CD4-positive, alpha-beta T cell treated with Interleukin-10 for 1 hour (primary cell): ENCODE measurements around the gene IFT20.
"Not testable (repeated sequence)": the region's sequence is repeated elsewhere in the genome, so short reads cannot be mapped to it uniquely, and the experiment has no call there.

Source experiments
- DNase-seq: peaks from one replicate; pipeline ENCODE4 v3.0.0-alpha.2; 2020

IFT20 gene

DNA sequence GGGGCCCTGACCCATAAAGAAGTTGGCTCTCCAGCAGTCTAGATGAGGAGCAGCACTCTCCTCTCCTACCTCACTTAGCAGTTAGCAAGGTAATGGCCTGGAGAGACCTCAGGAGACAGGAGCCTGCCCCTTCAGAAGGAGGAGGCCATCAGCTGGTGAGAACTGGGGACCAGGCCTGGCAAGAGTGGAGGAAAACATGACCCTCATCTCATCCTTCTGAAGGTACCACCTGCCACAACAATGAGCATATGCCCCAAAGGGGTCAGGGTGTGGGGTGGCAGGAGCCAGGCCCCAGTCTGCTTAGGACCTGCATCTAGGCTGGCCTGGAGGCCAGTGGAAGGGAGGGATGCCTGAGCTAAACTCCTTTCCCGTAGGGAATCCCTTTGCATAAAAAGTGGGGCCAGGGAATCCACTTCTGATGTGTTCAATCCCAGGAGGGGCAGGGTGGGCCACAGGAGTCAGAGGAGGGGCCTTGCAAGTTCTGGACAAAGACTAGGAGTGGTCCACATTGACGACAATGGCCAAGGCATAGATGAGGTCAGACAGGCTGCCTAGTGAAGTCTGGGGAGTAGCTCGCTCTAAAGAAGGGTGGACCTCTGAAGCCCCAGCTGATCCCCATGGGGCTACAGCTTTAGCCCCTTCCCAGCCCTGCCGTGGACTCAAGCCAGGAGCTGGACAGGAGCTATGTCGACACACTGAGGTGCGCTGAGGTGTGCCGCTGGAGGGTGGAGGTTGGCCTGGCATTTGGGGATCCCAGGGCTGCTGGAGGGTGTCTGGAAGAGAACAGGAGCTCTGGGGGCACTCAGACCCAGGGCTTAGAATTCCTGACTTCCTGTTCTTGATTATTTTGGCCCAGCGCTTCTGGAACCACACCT is 28.7 kb upstream of the IFT20 start:
- no peak for DNase-seq

DNA sequence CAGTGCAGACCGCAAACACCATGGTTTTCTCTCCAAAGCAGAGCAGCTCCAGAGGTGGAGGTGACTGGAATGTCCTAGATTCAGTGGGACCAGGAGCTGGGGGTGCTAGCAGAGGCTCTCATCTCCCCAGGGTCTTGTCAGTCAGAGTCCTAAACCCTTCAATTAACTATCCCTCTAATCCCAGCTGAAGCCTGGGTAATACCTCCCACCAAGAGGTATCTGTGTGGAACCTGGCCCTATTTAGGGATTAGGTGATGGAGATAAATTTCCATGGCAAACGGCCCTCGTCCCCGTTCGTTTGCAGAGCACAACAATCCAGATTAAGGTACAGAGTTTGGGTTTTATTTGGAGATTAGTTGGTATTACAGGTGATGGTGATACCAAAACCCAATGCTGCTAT is 27.9 kb upstream of the IFT20 start:
- no peak for DNase-seq

DNA sequence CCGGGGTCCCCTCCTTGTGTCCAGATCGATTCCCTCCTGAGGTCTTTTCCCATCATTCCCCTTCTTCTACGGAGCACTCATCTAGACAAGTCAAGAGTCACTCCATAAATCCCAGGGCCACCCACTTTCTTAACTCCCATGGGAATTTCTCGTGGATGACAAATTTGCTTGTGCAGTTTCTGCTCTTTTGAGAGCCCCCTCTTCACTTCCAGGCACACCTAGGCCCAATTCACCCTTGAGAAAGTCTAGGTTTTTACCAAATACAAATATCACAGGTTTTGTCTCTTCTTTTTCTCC is 22.6 kb upstream of the IFT20 start:
- DNase-seq: no peak

DNA sequence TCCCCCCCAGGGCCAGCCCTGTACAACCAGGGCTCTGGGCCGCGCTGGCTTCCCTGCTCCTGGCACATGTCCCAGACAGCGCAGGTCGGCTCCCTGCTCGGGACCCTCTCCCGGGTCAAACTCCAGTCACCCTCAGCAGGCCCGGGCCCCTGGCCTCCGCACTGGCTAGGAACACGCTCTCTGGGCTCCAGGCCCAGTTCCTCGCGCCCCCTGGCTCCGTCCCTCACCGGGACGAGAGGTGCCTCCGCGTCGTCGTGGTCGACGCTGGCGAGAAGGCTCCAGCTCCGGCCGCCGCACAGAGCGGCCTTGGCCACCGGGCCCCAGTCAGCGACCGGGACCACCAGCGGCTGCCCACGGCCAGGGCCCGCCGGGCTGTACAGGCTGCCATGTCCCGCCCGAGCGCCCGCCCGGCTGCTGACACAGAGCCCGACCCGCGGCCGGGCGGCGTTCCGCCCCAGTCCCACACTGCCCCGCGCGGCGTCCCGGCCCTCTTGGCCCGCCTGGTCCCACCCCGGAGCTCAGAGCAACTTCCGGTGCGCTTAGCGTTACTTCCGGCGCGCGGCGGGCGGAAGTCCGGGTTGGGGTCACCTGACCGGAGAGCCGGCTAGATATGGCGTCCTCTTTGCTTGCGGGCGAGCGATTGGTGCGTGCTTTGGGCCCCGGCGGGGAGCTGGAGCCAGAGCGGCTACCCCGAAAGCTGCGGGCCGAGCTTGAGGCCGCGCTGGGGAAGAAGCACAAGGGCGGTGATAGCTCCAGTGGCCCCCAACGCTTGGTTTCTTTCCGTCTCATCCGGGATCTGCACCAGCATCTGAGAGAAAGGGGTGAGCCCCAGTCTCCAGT is 22.0 kb upstream of the IFT20 start, which contains the start of gene POLDIP2:
POLDIP2 (minus strand) TSS at position 467 of the 840 bp plus-strand sequence; CDS start at position 388, 79 bp downstream.
- peak; percentile 97 for DNase-seq

DNA sequence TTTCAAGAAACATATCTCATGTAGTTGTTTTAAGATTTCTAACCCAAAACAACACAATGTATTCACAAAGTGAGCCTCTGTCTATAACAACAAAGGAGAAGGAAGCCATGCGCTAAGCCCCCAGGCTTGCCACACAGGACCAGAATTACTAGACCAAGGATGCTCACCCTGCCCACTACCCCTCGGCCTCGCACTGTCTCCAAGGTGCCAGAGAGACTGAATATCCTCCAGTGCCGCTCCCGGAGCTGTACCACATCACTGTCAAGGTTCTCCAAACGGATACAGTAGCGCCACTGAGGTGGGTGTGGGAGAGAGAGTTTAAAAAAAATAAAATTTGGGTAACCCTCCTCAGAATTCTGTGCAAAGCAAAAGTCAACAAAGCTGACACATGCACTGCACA is 15.0 kb upstream of the IFT20 start:
- no peak for DNase-seq

DNA sequence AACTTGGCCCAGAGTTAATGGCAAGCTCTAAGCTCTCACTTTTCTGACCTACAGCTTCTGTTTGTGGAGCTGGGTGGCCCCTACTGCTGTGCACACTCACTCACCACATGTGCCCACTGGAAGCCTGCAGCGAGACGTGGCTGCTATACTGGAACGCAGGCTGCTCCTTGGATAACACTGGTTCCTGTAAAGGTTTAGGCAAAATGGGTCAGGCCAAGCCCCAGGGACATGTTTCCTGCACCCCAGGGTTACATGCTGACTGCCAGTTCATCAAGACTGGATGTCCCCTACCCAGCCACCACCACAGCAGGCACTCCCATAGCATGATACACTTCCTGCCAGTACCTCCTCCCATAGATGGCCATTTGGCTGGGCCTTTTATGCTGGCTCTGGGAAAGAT is 13.7 kb upstream of the IFT20 start:
- DNase-seq: no peak

DNA sequence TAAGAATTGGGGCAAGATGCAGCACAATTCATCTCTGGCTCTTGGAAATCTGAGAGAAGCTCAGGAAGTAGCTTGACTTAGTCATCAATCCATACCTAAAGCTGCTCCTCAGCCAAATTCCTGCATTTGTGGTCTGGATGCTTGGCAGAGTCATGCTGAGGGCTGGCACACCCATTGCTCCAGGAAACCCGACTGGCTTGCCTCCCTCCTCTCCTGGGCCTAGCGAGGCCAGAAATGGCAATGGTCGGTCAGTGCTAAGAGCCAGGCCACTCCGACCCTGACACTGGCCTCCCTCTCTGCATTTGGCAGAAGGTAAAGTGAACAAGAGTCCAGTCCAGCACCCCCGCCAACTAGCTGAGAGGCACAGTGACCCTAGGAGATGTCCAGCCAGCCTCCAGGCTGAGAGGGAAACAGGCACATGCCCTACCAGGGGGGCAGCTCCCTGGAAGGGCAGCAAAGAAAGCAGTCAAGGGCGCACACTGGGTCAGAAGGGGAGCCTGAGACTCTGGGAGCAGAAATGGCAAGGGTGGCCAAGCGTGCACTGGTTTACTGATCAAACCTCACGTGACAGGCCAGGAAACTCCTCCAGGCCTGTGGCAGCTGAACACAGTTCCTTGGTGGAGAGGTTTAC is 12.1 kb upstream of the IFT20 start:
- no peak for DNase-seq

DNA sequence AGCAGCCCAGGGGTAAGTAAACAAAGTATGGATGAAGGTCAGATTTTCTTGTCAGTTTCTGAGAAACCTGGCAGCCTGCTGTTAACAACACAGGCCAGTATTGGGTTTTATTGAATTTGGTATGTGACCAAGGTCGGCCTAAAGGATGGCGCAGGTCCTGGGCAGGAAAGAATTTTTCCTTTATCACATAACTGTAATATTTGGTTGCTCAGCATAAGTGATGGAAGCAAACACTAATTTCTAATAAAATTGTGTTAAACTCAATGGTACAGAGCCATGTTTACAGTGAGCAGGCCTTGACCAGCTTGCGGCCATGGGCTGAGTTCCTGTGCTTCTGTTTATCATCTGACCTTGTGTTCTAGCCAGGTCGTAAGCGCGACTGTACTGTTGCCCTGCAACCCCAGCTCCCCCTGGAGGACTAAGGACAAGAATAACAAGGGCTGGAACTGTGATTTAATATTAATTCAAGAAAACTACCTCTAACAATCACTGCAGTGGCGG is 11.5 kb upstream of the IFT20 start:
- DNase-seq: no peak

DNA sequence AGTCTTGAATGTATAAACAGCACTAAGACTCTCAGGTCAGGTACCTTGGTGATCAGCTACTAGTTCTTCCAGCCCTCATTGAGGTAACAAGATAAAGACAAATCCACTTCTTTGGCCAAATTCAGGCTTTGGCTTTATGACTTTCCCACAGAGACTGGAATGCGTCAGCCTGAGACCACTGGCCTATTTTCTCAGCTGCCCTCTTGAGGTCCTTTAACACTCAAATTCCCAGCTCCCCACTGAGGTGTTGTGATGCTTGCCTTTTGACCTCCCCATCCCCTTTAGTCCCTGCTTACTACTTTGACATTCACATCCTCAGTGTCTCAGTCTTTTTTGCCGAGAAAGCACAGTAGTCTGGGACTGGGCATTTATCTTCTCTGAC is 10.9 kb upstream of the IFT20 start:
- DNase-seq: no peak

DNA sequence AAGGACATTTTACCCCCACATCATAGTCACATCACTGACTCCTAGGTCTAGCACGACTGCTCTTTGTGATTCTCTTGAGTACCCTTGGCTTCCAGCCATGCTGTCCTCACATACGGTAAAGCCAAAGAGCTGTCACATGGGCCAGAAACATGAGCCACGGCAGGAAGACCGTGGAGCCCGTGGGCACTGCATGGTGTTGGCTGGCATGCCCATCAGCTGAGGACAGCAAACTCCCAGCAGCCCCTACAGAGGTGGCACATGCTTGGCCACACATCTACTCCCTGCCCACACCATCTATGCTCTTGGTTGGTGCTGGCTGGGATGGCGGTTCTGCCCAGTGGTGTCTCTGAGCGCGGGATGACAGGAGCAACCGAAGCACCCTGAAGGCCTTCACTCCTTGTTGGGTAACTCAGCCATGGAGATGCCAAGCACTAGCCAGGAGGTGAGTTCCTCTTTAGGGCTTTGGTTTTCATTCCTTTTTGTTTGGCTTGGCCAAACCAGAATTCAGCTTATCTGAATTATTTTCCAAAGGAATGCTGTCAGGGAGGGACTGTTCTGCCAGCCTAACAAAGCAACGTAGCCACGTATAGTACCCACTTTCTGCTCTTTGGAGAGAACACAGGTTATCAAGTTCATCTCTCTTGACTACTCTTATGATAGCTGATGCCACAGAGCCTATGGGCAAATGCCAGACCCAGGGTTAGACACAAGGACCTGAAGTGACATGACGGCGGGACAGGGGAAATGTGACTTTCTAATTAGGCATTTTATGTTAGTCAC is 10.3 kb upstream of the IFT20 start:
- DNase-seq: no peak

DNA sequence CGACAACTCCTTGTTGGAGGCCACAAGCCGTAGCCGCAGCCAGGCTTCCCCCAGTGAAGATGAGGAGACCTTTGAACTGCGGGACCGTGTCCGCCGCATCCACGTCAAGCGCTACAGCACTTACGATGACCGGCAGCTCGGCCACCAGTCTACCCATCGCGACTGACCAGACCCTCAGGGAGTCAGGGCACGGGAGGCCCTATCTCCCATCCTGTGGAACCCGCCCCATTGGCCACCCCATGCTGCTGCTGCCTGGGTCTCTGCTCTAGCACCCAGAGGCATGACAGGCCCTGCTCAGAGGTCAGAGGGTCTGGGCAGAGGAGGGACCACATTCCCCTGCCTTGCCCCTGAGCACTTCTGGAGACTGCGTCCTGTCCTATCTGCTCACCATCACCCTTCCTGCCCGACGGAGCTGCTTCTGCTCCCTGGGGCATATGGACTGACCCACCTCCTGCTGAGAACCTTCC is 9.2 kb upstream of the IFT20 start:
- no peak for DNase-seq

DNA sequence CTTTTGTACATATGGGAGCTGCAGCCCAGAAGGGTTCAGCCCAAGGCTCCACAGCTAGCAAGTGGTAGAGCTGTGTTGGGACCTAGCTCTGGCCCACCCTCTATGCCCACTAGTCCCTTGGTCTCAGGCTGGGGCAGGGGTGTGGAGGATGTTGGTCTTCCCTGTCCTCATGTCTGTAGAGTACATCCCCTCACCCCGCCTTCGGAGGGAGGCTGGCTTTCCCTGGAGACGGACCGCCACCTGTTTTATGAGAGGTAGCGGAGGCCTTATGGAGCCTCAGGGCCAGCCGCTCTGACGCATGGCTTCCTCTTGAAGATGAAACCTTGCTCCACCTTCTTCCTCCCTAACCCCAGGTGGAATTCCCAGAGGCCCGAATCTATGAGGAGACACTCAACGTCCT is 8.7 kb upstream of the IFT20 start:
- no peak for DNase-seq

DNA sequence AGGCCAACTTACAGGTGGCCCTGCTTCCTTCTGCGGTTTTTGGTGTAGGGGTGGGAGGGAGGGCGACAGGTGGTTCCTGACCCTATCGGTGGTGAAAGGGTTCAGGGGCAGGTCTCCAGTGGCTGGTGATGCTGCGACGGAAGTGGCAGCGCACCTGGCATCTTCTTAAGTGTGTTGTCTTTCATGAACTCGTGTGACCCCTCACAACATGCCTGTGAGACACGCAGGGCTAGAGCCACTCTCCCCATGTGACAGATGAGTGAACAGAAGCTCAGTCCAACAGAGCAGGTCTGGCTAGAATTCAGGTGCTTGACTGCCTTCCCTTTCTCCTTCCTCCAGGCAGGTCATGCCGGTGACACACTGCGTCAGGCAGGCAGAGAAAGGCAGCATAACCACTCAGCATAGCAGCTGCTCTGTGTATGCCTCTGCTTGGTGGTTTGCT is 8.2 kb upstream of the IFT20 start:
- DNase-seq: no peak

DNA sequence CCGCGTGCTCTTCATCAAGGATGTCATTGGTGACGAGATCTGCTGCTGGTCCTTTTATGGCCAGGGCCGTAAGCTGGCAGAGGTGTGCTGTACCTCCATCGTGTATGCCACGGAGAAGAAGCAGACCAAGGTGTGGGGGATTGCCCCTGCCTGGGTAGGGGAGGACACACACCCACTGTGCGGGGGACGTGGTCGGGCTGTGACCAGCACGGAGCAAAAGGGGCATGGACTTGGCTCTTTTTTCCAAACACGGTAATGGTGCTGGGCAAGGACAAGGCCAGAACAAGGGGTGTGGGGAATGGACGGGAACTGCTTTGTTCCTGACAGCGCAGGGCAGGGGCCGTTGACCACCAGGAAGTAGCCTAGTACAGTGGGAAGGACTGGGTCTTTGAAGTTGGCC is 7.0 kb upstream of the IFT20 start:
- no peak for DNase-seq

DNA sequence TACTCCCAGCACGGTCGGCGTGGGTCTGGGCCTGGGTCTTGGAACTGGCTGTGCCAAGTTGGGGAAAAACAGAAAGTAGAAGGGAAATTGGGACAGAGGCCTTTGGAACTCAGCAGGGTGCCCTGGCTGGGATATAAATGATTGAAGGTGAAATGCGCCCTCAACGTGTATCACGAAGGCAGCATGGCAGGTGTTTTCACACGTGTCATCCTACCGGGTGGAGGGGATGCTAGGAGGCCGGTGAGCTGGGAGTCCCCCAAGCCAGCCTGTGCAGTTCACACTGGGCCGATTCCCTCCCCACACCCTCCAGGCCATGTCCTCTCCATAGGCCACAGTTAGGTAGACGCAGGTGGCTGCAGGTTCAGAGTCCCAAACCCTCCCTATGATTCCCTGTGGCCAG is 6.2 kb upstream of the IFT20 start:
- no peak for DNase-seq

DNA sequence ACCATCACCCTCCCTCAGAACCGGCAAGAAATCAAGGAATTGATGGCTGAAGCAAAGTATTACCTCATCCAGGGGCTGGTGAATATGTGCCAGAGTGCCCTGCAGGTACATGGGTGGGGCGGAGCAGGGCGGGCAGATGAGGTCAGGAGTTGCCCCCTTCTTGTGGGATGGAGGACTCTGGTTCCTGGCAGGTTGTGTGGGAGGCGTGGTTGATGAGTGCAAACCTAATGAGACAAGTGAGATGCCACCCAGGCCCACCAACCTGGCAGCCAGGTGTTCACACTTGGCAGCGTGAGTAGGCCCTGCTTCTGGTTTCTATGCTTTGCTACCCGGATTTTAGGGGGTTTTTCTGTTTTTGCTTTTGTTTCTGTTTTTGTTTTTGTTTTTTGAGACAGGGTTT is 5.1 kb upstream of the IFT20 start:
- no peak for DNase-seq

DNA sequence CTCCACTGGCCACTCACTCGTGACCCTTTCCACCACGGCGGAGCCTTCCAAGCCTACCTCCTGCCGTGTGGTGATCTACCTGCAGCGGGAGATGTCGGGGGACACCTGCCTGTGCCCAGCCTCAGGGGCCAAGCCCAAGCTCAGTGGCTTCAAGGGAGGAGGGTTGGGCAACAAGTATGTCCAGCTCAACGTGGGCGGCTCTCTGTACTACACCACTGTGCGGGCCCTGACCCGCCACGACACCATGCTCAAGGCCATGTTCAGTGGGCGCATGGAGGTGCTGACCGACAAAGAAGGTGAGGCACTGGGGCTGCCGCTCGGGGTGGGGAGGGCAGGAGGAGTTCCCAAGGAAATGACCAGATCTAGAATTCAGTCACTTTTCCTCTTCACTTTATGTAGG is 4.2 kb upstream of the IFT20 start:
- no peak for DNase-seq

DNA sequence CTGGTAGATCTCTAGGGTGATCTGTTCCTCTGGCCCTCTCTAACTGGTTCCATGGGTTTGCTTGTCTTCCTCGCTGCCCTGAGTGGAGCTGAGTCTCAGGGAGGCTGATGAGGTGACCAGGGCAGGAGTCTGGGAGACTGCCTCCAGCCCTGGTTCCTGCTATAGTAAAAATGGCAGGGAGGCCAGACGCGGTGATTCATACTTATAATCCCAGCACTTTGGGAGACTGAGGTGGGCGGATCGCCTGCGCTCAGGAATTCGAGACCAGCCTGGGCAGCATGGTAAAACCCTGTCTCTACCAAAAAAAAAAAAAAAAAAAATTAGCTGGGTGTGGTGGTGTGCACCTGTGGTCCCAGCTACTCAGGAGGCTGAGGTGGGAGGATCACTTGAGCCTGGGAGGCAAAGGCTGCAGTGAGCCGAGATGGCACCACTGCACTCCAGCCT is 3.5 kb upstream of the IFT20 start:
- not testable (repeated sequence) for DNase-seq

DNA sequence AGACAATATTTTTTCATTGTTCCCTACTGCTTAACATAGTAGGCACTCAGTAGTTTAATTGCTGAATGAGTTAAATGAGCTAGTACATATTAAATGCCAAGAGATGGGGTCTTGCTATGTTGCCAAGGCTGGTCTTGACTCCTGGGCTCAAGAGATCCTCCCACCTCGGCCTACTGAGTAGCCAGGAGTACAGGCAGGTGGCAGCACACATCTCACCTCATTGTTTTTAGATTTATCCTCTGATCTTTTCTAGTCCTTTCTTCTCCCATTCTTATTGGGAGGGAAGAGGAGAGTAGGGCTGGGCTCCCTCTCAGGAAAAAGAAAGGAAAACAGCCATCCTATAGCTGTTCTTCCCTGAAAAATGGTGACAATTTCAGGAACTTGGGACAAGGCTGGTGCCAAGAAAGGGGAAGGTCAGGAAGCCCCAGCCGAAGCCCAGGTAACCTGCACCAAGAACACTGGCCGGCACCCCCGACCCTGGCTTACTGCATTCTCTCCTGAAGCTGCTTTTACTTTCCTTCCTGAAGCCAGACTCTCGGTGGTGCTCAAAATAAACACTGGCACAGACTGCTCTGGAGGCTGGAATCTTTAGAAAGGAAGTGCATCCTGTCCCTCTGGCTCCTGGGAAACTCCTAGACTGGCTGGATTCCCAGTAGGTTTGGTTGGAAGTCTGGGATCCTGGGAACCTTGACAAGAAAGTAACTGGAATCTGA is 2.9 kb upstream of the IFT20 start:
- DNase-seq: no peak

DNA sequence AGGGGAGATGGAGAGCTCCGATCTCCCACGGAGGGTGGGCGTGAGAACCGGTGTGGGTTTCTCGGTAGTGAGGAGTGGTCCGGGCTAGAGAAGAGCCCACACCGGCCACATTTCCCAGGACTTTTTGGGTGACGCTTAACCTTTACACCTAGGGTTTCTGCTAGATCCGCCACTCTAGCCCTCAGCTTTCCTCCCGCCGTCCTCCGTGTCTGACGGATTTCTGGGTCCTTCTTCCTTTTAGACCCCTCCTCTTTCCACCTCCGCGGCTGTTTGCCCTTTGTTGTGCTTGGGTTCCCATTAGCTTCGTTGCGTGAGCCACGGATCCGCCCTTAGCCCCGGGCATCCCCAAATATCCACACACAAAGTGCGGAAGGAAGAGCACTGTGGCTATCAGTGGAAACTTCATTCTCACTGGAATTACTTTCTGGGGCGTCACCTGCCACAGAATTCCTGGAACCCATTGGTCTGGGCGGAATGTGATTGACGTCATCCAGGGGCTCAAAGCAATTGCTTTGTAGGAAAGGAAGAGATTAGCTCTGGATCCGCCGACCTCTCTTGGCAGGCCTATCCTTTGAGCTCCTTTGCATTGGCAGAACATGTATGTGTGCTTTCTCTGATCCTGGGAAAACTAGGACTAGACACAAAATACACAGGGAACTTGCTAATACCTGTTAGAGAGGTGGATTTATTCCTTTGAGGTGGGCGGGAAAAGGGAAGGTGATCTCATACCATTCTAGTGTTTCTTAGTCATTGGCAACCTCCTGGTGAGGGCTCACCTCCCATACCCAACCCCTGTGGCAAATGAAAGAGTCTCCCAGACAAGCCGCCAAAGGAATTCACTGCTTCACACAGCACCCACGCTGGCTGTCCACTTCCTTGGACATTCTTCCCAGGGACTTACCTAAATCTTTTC is 943 bp upstream of the IFT20 start:
- peak; percentile 34 for DNase-seq
